Spleen (tissue), 7 donors: ENCODE data around the gene EXOC4.

Experiments
- POLR2A ChIP-seq, 3 donors: fragments of 450-650 bp; IDR thresholded peaks; one replicate each; pipeline ENCODE4 v1.5.1; 2017; ENCODE audit warnings: antibody characterized with exemption in 3 of 3, mild to moderate bottlenecking in 1 of 3
- POLR2AphosphoS5 ChIP-seq, 3 donors: sonication (generic); formaldehyde crosslinking; IDR thresholded peaks; one replicate each; pipeline ENCODE4 v1.5.1; 2017; ENCODE audit warnings: antibody characterized with exemption in 3 of 3
- TF ChIP-seq, protein P1 (sequence below), 11 experiments: fragments of 200-600 bp in 7 of 11; fragments of 450-650 bp in 4 of 11; sonication (generic) in 4 of 11; IDR thresholded peaks in 8 of 11; conservative IDR thresholded peaks in 3 of 11; 1 replicate in 7 of 11; 2 replicates in 4 of 11; pipeline versions ENCODE4 v1.4.0 to v1.8.0; 2016 to 2021; ENCODE audit warnings: antibody characterized with exemption in 11 of 11, inconsistent platforms in 4 of 11, mild to moderate bottlenecking in 1 of 11
- donor health status: DM: no; HTN: no; CAD: no; lungs with moderate emphysema.
- donor health status: DM: no; HTN: no; CAD: no.
- donor health status: DM: no; HTN: no; CAD: no.

DNA sequence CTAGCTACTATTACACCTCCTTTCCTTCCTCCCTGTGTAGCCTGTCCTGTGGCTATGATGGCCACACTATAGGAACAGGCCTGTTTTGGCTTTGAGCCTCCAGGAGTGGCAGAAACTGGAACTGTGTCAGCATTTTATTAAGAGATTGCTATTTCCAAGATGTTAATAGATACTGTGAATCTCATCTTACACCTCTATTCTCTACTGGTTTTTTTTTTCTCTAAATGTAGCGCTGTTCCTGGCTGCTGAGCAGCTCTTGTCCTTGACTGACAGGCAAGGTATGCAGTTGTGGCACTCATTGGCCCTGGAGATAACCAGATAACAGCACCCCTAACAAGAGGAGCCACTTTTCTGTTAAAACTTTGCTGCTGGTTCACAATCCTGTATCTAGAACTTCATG, 119.5 kb downstream of the EXOC4 start:
- TF ChIP-seq POLR2A (IDR thresholded peaks at IDR 0.05) (no peak), POLR2AphosphoS5 (IDR thresholded peaks at IDR 0.05) (no peak)
- TF ChIP-seq, protein P1, sequence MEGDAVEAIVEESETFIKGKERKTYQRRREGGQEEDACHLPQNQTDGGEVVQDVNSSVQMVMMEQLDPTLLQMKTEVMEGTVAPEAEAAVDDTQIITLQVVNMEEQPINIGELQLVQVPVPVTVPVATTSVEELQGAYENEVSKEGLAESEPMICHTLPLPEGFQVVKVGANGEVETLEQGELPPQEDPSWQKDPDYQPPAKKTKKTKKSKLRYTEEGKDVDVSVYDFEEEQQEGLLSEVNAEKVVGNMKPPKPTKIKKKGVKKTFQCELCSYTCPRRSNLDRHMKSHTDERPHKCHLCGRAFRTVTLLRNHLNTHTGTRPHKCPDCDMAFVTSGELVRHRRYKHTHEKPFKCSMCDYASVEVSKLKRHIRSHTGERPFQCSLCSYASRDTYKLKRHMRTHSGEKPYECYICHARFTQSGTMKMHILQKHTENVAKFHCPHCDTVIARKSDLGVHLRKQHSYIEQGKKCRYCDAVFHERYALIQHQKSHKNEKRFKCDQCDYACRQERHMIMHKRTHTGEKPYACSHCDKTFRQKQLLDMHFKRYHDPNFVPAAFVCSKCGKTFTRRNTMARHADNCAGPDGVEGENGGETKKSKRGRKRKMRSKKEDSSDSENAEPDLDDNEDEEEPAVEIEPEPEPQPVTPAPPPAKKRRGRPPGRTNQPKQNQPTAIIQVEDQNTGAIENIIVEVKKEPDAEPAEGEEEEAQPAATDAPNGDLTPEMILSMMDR (IDR thresholded peaks at IDR 0.05 in 8 of 11, conservative IDR thresholded peaks at IDR 0.05 in 3 of 11): no peak
